Left lung (tissue), 10 donors: ENCODE data around the gene KRTAP29-1. TPM values are rescaled to one million over a fixed set of nuclear protein-coding genes. Genes with fewer than 3 reads are reported as not detected.

ENCODE experiments used
- ATAC-seq: fragments of 200-7000 bp; cut with Tn5 transposase; one replicate; pipeline ENCODE4 v1.9.1; 2020; ENCODE audit warnings: moderate library complexity
- DNase-seq, 4 donors: peaks; one replicate each; pipeline ENCODE4 v3.0.0-alpha.2; 2013 to 2020
- H3K27ac ChIP-seq, 2 donors: fragments of 200-600 bp; sonication (generic) in 1 of 2; one replicate each; pipeline versions ENCODE4 v1.5.0 to v1.8.0; 2020 to 2021
- H3K27me3 ChIP-seq, 2 donors: fragments of 200-600 bp; sonication (generic) in 1 of 2; one replicate each; pipeline versions ENCODE4 v1.5.0 to v1.8.0; 2020 to 2021
- H3K36me3 ChIP-seq, 2 donors: fragments of 200-600 bp; sonication (generic) in 1 of 2; one replicate each; pipeline versions ENCODE4 v1.5.0 to v1.8.0; 2020 to 2021
- H3K4me1 ChIP-seq, 2 donors: fragments of 200-600 bp; one replicate each; pipeline ENCODE4 v1.8.0; 2021
- H3K4me3 ChIP-seq, 2 donors: fragments of 200-600 bp; sonication (generic) in 1 of 2; one replicate each; pipeline versions ENCODE4 v1.5.0 to v1.8.0; 2020 to 2021; ENCODE audit warnings: mild to moderate bottlenecking in 1 of 2
- H3K9me3 ChIP-seq, 2 donors: fragments of 200-600 bp; sonication (generic) in 1 of 2; one replicate each; pipeline versions ENCODE4 v1.5.0 to v1.8.0; 2020 to 2021
- CTCF ChIP-seq, 2 donors: fragments of 200-600 bp; sonication (generic) in 1 of 2; IDR thresholded peaks; one replicate each; pipeline versions ENCODE4 v1.5.0 to v1.8.0; 2021; ENCODE audit warnings: antibody characterized with exemption in 2 of 2
- intact Hi-C, 2 donors: fragments of 100-400 bp; cut with DNase I; formaldehyde crosslinking; loops; one replicate each; pipeline versions ENCODE4 v1.11.2 to v1.14.2; 2022
- polyA plus RNA-seq, 6 donors: library from polyadenylated mRNA; unstranded; fragments of 120-200 nt; gene quantifications; one replicate each; pipeline ENCODE4 v1.2.1, GENCODE V29; 2013; ENCODE audit not compliant: insufficient read length in 6 of 6
- total RNA-seq, 2 donors: library from RNA; stranded (reverse); fragmentation: NEBNext Ultra II Directional; extraction: Animal tissue kit (Norgen Biotek cat#: 25700); gene quantifications; one replicate each; pipeline ENCODE4 v1.2.1, GENCODE V29; 2021
- donor health status: DM: no; HTN: yes; CAD: no.
- donor health status: DM: no; HTN: no; CAD: no.

Gene KRTAP29-1
- total and polyA plus RNA-seq, 8 donors, result not detected

GRCh38 chr17:41304091-41304490, 1.4 kb upstream of the KRTAP29-1 start:
- peaks cover 0 to 16% of the 10 kb centered on the region in 2 donors for H3K4me1 ChIP-seq
- H3K4me3 ChIP-seq, result no peak overlapping the region
- DNase-seq (no peak), ATAC-seq (no peak)
- H3K27ac ChIP-seq, result no peak overlapping the region
- H3K27me3 ChIP-seq, result peaks cover 0 to 15% of the 10 kb centered on the region in 2 donors
- no peaks in the 10 kb centered on the region for H3K9me3 ChIP-seq
- no peaks in the 10 kb centered on the region for H3K36me3 ChIP-seq
- intact Hi-C loops, result no loop called here
- TF ChIP-seq CTCF (IDR thresholded peaks at IDR 0.05), result no peak

- intact Hi-C loops, result no loop called here
- Histone ChIP-seq H3K4me3 (no peak overlapping the region), H3K27ac (no peak overlapping the region), H3K27me3 (peaks cover 0 to 11% of the 10 kb centered on the region in 2 donors), H3K4me1 (peaks cover 0 to 5% of the 10 kb centered on the region in 2 donors), H3K36me3 (no peaks in the 10 kb centered on the region), H3K9me3 (no peaks in the 10 kb centered on the region)
- no peak for TF ChIP-seq CTCF (IDR thresholded peaks at IDR 0.05)
- ATAC-seq (no peak), DNase-seq (no peak)
Measured at GRCh38 chr17:41302981-41303380, 330 bp upstream of the KRTAP29-1 start.

GRCh38 chr17:41301204-41301790, 1.4 kb downstream of the KRTAP29-1 start:
- ATAC-seq, result no peak

GRCh38 chr17:41298458-41299135, 4.1 kb downstream of the KRTAP29-1 start:
- TF ChIP-seq CTCF (IDR thresholded peaks at IDR 0.05), result no peak
- Histone ChIP-seq H3K9me3 (no peaks in the 10 kb centered on the region), H3K4me3 (no peak overlapping the region), H3K27ac (no peak overlapping the region), H3K4me1 (no peaks in the 10 kb centered on the region), H3K27me3 (peaks cover 0 to 6% of the 10 kb centered on the region in 2 donors), H3K36me3 (no peaks in the 10 kb centered on the region)
- intact Hi-C loops, result no loop called here
- DNase-seq, result no peak
- ATAC-seq, result no peak

More at GRCh38 chr17:41301204-41301790, 1.4 kb downstream of the KRTAP29-1 start:
- TF ChIP-seq CTCF (IDR thresholded peaks at IDR 0.05), result no peak
- Histone ChIP-seq H3K4me1 (no peaks in the 10 kb centered on the region), H3K4me3 (no peak overlapping the region), H3K27ac (no peak overlapping the region), H3K27me3 (peaks cover 0 to 6% of the 10 kb centered on the region in 2 donors), H3K36me3 (no peaks in the 10 kb centered on the region), H3K9me3 (no peaks in the 10 kb centered on the region)
- intact Hi-C loops, result no loop called here
- DNase-seq, result no peak

GRCh38 chr17:41296846-41297245, 5.8 kb downstream of the KRTAP29-1 start:
- no peak overlapping the region for H3K4me3 ChIP-seq
- no peaks in the 10 kb centered on the region for H3K4me1 ChIP-seq
- no peak for ATAC-seq
- no peak for TF ChIP-seq CTCF (IDR thresholded peaks at IDR 0.05)
- peaks cover 0 to 14% of the 10 kb centered on the region in 2 donors for H3K27me3 ChIP-seq
- intact Hi-C loops, result no loop called here
- H3K36me3 ChIP-seq, result no peaks in the 10 kb centered on the region
- H3K9me3 ChIP-seq, result no peaks in the 10 kb centered on the region
- no peak overlapping the region for H3K27ac ChIP-seq
- no peak for DNase-seq
